GM12874 (cell line): Measurements from ENCODE around the gene KCNJ14.

Source experiments
- CTCF ChIP-seq: IDR thresholded peaks from 2 replicates; pipeline ENCODE4 v1.5.1; 2011; ENCODE audit warnings: low read depth, mild to moderate bottlenecking, control low read depth, low read length, moderate library complexity; ENCODE audit not compliant: insufficient read depth

KCNJ14 gene

GRCh38 chr19:48489608-48490216, 34.3 kb downstream of the KCNJ14 start:
- TF ChIP-seq CTCF, result peak; percentile 99

- no peak for TF ChIP-seq CTCF
These were observed 35.8 kb downstream of the KCNJ14 start for GRCh38 chr19:48490981-48491792.

GRCh38 chr19:48491793-48492123, 36.4 kb downstream of the KCNJ14 start:
- TF ChIP-seq CTCF, result no peak

- no peak for TF ChIP-seq CTCF
These were observed 37.7 kb downstream of the KCNJ14 start for GRCh38 chr19:48492925-48493717.

GRCh38 chr19:48493718-48494401, 38.5 kb downstream of the KCNJ14 start:
- no peak for TF ChIP-seq CTCF

GRCh38 chr19:48495396-48495795, 40.0 kb downstream of the KCNJ14 start:
- TF ChIP-seq CTCF, result no peak
